PC-9 (cell line): Measurements from ENCODE around the gene SCAF4. TPM values are rescaled to one million over a fixed set of nuclear protein-coding genes. Genes with fewer than 3 reads are reported as not detected.

Experiments
- BruUV-seq: library from RNA; stranded (reverse); fragments of 400-500 nt; replicated peaks from 2 replicates; lab custom pipeline; 2021; lab: Mats Ljungman, UMichigan
- CTCF ChIA-PET: fragments of 300-600 bp; sonication (Branson Sonifier 250); formaldehyde crosslinking; loops from one replicate; lab custom pipeline; 2022; ENCODE audit warnings: antibody characterized with exemption; lab: Charles Lee
- POLR2A ChIA-PET: fragments of 300-600 bp; sonication (Branson Sonifier 250); formaldehyde crosslinking; loops from one replicate; lab custom pipeline; 2022; ENCODE audit warnings: antibody characterized with exemption; ENCODE audit not compliant: unreplicated experiment; lab: Charles Lee
- DNase-seq, 2 experiments: peaks; one replicate each; pipeline versions ENCODE4 v3.0.0 to v3.0.0-alpha.2; 2015 to 2022; ENCODE audit warnings: mixed read lengths in 1 of 2
- H2AFZ ChIP-seq: fragments of 200-600 bp; sonication (generic); 2 replicates; pipeline ENCODE4 v1.8.1; 2017; ENCODE audit warnings: antibody characterized with exemption
- H3F3A ChIP-seq: fragments of 200-600 bp; sonication (generic); 2 replicates; pipeline ENCODE4 v1.8.1; 2017; ENCODE audit warnings: antibody characterized with exemption, mild to moderate bottlenecking, low read depth; ENCODE audit not compliant: insufficient read depth
- H3K27ac ChIP-seq: fragments of 200-600 bp; sonication (generic); 2 replicates; pipeline ENCODE4 v1.6.1; 2016; ENCODE audit warnings: mixed run types
- H3K27me3 ChIP-seq: fragments of 200-600 bp; sonication (generic); 2 replicates; pipeline ENCODE4 v1.6.1; 2016; ENCODE audit warnings: low read depth, mixed run types; ENCODE audit not compliant: insufficient read depth
- H3K36me3 ChIP-seq: fragments of 200-600 bp; sonication (generic); 2 replicates; pipeline ENCODE4 v1.6.1; 2016; ENCODE audit warnings: low read depth, mixed run types
- H3K4me1 ChIP-seq: fragments of 200-600 bp; sonication (generic); replicated peaks from 2 replicates; pipeline ENCODE4 v1.6.1; 2016; ENCODE audit warnings: mixed run types; ENCODE audit not compliant: insufficient read depth
- H3K4me2 ChIP-seq: fragments of 200-600 bp; sonication (generic); 2 replicates; pipeline ENCODE4 v1.6.1; 2017; ENCODE audit warnings: mixed run types
- H3K4me3 ChIP-seq: fragments of 200-600 bp; sonication (generic); 2 replicates; pipeline ENCODE4 v1.6.1; 2016; ENCODE audit warnings: mixed run types
- H3K79me2 ChIP-seq: fragments of 200-600 bp; sonication (generic); 2 replicates; pipeline ENCODE4 v1.6.1; 2017; ENCODE audit warnings: low read depth, mixed run types
- H3K9me2 ChIP-seq: fragments of 200-600 bp; sonication (generic); 2 replicates; pipeline ENCODE4 v1.8.1; 2017; ENCODE audit warnings: mild to moderate bottlenecking; ENCODE audit not compliant: insufficient read depth
- H3K9me3 ChIP-seq: fragments of 200-600 bp; sonication (generic); 2 replicates; pipeline ENCODE4 v1.8.1; 2016; ENCODE audit warnings: low read depth; ENCODE audit not compliant: insufficient read depth
- H4K20me1 ChIP-seq: fragments of 200-600 bp; sonication (generic); 2 replicates; pipeline ENCODE4 v1.8.1; 2017; ENCODE audit not compliant: insufficient read depth
- EZH2 ChIP-seq: fragments of 200-600 bp; sonication (generic); IDR thresholded peaks from 2 replicates; pipeline ENCODE4 v1.8.0; 2017; ENCODE audit warnings: antibody characterized with exemption, low read depth
- intact Hi-C: fragments of 100-400 bp; cut with micrococcal nuclease; formaldehyde crosslinking; loops from one replicate; pipeline ENCODE4 v1.10.0; 2022; ENCODE audit not compliant: unreplicated experiment
- total RNA-seq: library from RNA; stranded (reverse); gene quantifications from 2 replicates; pipeline ENCODE4 v1.2.3, GENCODE V29; 2021
- TF ChIP-seq, protein P1 (sequence below): fragments of 200-600 bp; sonication (generic); conservative IDR thresholded peaks from 2 replicates; pipeline ENCODE4 v1.6.1; 2017; ENCODE audit warnings: mixed run types, antibody characterized with exemption, mild to moderate bottlenecking, moderate library complexity

SCAF4 gene
- total RNA-seq, 1 experiment from 2014 or later: 30.0 TPM

- POLR2A ChIA-PET: no interaction called here
- H2AFZ ChIP-seq: no peak overlapping the region
- H3K4me1 ChIP-seq: no peaks in the 10 kb centered on the region
Measured at GRCh38 chr21:31696424-31696823, 35.5 kb downstream of the SCAF4 start.

GRCh38 chr21:31693222-31693621 lies 38.7 kb downstream of the SCAF4 start:
- BruUV-seq: no TSS peak
- ChIA-PET POLR2A (no interaction called here), CTCF (no interaction called here)

More at GRCh38 chr21:31696424-31696823, 35.5 kb downstream of the SCAF4 start:
- Histone ChIP-seq H3K9me3 (no peaks in the 10 kb centered on the region), H4K20me1 (no peaks in the 10 kb centered on the region), H3K27ac (no peak overlapping the region), H3K4me2 (no peak overlapping the region), H3K79me2 (no peaks in the 10 kb centered on the region), H3F3A (no peaks in the 10 kb centered on the region), H3K9me2 (no peaks in the 10 kb centered on the region), H3K36me3 (peaks cover 28% of the 10 kb centered on the region), H3K27me3 (no peaks in the 10 kb centered on the region), H3K4me3 (no peak overlapping the region)
- BruUV-seq: no TSS peak
- no peak for DNase-seq
- no peak for TF ChIP-seq EZH2
- TF ChIP-seq, protein P1, sequence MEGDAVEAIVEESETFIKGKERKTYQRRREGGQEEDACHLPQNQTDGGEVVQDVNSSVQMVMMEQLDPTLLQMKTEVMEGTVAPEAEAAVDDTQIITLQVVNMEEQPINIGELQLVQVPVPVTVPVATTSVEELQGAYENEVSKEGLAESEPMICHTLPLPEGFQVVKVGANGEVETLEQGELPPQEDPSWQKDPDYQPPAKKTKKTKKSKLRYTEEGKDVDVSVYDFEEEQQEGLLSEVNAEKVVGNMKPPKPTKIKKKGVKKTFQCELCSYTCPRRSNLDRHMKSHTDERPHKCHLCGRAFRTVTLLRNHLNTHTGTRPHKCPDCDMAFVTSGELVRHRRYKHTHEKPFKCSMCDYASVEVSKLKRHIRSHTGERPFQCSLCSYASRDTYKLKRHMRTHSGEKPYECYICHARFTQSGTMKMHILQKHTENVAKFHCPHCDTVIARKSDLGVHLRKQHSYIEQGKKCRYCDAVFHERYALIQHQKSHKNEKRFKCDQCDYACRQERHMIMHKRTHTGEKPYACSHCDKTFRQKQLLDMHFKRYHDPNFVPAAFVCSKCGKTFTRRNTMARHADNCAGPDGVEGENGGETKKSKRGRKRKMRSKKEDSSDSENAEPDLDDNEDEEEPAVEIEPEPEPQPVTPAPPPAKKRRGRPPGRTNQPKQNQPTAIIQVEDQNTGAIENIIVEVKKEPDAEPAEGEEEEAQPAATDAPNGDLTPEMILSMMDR: no peak
- CTCF ChIA-PET: no interaction called here
- intact Hi-C loops: no loop called here

DNA sequence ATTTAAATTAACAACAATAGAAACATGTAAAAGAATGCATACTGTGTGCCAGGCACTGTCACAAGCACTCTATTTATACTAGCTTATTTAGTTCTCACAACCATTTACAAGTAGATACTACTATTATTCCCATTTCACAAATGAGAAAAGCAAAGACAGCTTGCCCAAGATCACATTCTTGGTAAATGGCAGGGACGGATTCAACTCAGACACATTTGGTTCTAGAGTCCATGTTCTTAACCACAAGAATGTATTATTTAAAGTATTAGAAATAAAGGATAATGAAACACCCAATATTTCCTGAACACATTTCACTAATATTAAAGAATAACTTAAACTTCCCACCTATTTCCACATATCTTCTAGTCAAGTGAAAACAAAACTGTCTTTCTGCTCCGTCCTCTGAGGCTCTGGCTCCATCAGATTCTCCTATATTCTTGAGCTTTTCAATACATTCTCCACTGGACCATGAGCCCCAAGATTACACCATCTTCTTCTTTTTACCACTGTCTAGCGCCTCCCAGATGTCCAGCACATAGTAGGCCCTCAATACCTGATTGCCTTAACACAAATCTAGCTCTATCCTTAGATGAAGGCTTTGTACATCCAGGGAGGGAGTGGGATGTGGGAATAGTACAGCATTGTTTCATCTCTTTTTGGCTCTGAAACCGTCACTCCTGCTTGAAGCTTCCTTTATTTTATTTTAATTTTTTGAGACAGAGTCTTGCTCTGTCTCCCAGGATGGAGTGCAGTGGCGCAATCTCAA lies 43.1 kb downstream of the SCAF4 start:
- Histone ChIP-seq H3K27me3 (no peaks in the 10 kb centered on the region), H3K27ac (no peak overlapping the region), H3K79me2 (no peaks in the 10 kb centered on the region), H2AFZ (no peak overlapping the region), H3K9me2 (no peaks in the 10 kb centered on the region), H3K36me3 (peaks cover 22% of the 10 kb centered on the region), H3K4me3 (no peak overlapping the region), H3F3A (no peaks in the 10 kb centered on the region), H3K4me2 (no peak overlapping the region), H3K9me3 (no peaks in the 10 kb centered on the region), H3K4me1 (no peaks in the 10 kb centered on the region), H4K20me1 (no peaks in the 10 kb centered on the region)
- DNase-seq: no peak
- CTCF ChIA-PET: no interaction called here
- no TSS peak for BruUV-seq
- intact Hi-C loops: no loop called here
- TF ChIP-seq, protein P1: no peak
- POLR2A ChIA-PET: no interaction called here

More at GRCh38 chr21:31693222-31693621, 38.7 kb downstream of the SCAF4 start:
- TF ChIP-seq EZH2: no peak
- TF ChIP-seq, protein P1: no peak
- H3K9me3 ChIP-seq: no peaks in the 10 kb centered on the region
- H4K20me1 ChIP-seq: no peaks in the 10 kb centered on the region
- H3K4me3 ChIP-seq: no peak overlapping the region
- H3F3A ChIP-seq: no peaks in the 10 kb centered on the region
- H3K27ac ChIP-seq: no peak overlapping the region
- no peak overlapping the region for H2AFZ ChIP-seq
- H3K4me2 ChIP-seq: no peak overlapping the region
- H3K27me3 ChIP-seq: no peaks in the 10 kb centered on the region
- H3K36me3 ChIP-seq: peaks cover 24% of the 10 kb centered on the region
- intact Hi-C loops: no loop called here
- H3K79me2 ChIP-seq: no peaks in the 10 kb centered on the region
- DNase-seq: no peak
- no peaks in the 10 kb centered on the region for H3K9me2 ChIP-seq
- H3K4me1 ChIP-seq: no peaks in the 10 kb centered on the region
